Epithelial cell of esophagus (primary cell): ENCODE measurements around the gene UQCC5.

Experiments
- DNase-seq: peaks from one replicate; pipeline ENCODE4 v3.0.0; 2010; ENCODE audit warnings: low read depth
- H3K4me3 ChIP-seq: 2 replicates; pipeline ENCODE4 v1.5.1; 2011; ENCODE audit warnings: mild to moderate bottlenecking, low read length, control low read depth
- TF ChIP-seq, protein P1 (sequence below): IDR thresholded peaks from 2 replicates; pipeline ENCODE4 v1.5.1; 2011; ENCODE audit warnings: low read depth, mild to moderate bottlenecking, low read length, control low read depth, inconsistent platforms; ENCODE audit not compliant: insufficient read depth; ENCODE audit errors: missing control alignments

UQCC5 gene

DNA sequence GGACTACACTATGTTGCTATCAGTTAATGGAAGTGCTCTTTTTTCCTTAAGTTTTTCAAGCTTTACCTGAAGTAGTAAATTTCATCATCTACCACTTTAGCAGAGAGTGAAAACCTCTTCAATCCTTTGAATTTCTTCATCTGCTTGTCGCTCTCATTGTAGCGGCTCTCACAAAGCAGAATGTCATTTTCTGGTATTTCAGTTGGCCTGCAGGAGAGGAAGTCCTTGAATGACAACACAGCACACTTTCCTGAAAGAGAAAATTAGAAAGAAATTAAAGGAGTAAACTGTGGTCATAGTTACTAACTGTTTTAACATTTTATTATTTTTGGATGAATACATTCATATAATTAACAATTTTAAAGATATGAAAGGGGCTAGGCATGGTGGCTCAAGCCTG lies 27.6 kb downstream of the UQCC5 start:
- DNase-seq = no peak
- H3K4me3 ChIP-seq = no peak overlapping the region
- TF ChIP-seq, protein P1, sequence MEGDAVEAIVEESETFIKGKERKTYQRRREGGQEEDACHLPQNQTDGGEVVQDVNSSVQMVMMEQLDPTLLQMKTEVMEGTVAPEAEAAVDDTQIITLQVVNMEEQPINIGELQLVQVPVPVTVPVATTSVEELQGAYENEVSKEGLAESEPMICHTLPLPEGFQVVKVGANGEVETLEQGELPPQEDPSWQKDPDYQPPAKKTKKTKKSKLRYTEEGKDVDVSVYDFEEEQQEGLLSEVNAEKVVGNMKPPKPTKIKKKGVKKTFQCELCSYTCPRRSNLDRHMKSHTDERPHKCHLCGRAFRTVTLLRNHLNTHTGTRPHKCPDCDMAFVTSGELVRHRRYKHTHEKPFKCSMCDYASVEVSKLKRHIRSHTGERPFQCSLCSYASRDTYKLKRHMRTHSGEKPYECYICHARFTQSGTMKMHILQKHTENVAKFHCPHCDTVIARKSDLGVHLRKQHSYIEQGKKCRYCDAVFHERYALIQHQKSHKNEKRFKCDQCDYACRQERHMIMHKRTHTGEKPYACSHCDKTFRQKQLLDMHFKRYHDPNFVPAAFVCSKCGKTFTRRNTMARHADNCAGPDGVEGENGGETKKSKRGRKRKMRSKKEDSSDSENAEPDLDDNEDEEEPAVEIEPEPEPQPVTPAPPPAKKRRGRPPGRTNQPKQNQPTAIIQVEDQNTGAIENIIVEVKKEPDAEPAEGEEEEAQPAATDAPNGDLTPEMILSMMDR = no peak

- DNase-seq = no peak
- H3K4me3 ChIP-seq = no peak overlapping the region
- TF ChIP-seq, protein P1 = no peak
Measured at GRCh38 chr3:52568069-52568468, 31.7 kb downstream of the UQCC5 start.

GRCh38 chr3:52570076-52570475 lies 33.7 kb downstream of the UQCC5 start:
- TF ChIP-seq, protein P1 = no peak
- no peak overlapping the region for H3K4me3 ChIP-seq
- no peak for DNase-seq

DNA sequence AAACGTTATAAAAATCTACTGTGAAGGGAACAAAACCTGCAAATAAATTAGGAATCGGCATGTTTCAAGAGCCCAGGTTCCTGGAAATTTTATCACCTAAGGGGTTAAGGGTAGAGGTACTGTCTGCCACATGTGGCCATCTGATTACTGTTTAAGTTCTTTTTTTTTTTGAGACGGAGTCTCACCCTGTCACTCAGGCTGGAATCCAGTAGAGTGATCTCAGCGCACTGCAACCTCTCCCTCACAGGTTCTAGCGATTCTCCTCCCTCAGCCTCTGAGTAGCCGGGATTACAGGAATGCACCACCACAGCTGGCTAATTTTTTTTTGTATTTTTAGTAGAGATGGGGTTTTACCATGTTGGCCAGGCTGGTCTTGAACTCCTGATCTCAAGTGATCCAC lies 35.8 kb downstream of the UQCC5 start:
- no peak overlapping the region for H3K4me3 ChIP-seq
- TF ChIP-seq, protein P1 = no peak
- no peak for DNase-seq

GRCh38 chr3:52574056-52574965 lies 37.9 kb downstream of the UQCC5 start:
- TF ChIP-seq, protein P1 = no peak
- no peak for DNase-seq
- H3K4me3 ChIP-seq = no peak overlapping the region
